H1 (cell line): ENCODE results near the gene FBXO8.

ENCODE experiments used
- CBX8 ChIP-seq: fragments of 300-800, 300-1000 bp; sonication (generic); IDR thresholded peaks from 2 replicates; pipeline ENCODE4 v1.7.1; 2016; ENCODE audit warnings: low read depth, low read length, borderline replicate concordance
- CEBPB ChIP-seq: IDR thresholded peaks from 2 replicates; pipeline ENCODE4 v1.6.1; 2012; ENCODE audit warnings: low read depth, low read length
- CREB1 ChIP-seq: IDR thresholded peaks from 2 replicates; pipeline ENCODE4 v1.6.1; 2012; ENCODE audit warnings: inconsistent platforms
- CTCF ChIP-seq, 3 experiments: IDR thresholded peaks; 1 replicate in 2 of 3; 2 replicates in 1 of 3; pipeline versions ENCODE4 v1.5.1 to v1.6.1; 2011; ENCODE audit warnings: low read length in 3 of 3, mild to moderate bottlenecking in 3 of 3, inconsistent platforms in 2 of 3, low read depth in 1 of 3, moderate library complexity in 1 of 3; ENCODE audit not compliant: insufficient read depth in 1 of 3; ENCODE audit errors: control extremely low read depth in 1 of 3
- EZH2 ChIP-seq: fragments of 200-600 bp; sonication (generic); IDR thresholded peaks from 2 replicates; pipeline ENCODE4 v1.7.1; 2012; ENCODE audit warnings: low read depth, mild to moderate bottlenecking, moderate library complexity, low read length, inconsistent platforms; ENCODE audit not compliant: severe bottlenecking
- GTF2F1 ChIP-seq: IDR thresholded peaks from 2 replicates; pipeline ENCODE4 v1.6.1; 2012; ENCODE audit warnings: low read depth, low read length, improper control_type of control experiment, borderline replicate concordance
- MAFK ChIP-seq: IDR thresholded peaks from 2 replicates; pipeline ENCODE4 v1.6.1; 2012; ENCODE audit warnings: low read depth, mild to moderate bottlenecking, improper control_type of control experiment, low read length
- PHF8 ChIP-seq: fragments of 200-600 bp; sonication (generic); conservative IDR thresholded peaks from 2 replicates; pipeline ENCODE4 v1.7.1; 2012; ENCODE audit warnings: low read depth, mild to moderate bottlenecking, inconsistent platforms, low read length, moderate library complexity
- RAD21 ChIP-seq, 2 experiments: IDR thresholded peaks in 1 of 2; conservative IDR thresholded peaks in 1 of 2; 2 replicates each; pipeline ENCODE4 v1.6.1; 2011; ENCODE audit warnings: low read depth in 2 of 2, low read length in 2 of 2, improper control_type of control experiment in 1 of 2, inconsistent platforms in 1 of 2, mild to moderate bottlenecking in 1 of 2, moderate library complexity in 1 of 2
- SP1 ChIP-seq: IDR thresholded peaks from 2 replicates; pipeline ENCODE4 v1.6.1; 2011; ENCODE audit warnings: low read depth, low read length
- ZNF274 ChIP-seq: IDR thresholded peaks from 2 replicates; pipeline ENCODE4 v1.7.0; 2012; ENCODE audit warnings: low read length, borderline replicate concordance; ENCODE audit errors: extremely low read depth

- TF ChIP-seq CTCF (IDR thresholded peaks at IDR 0.05; ENCODE audit: control extremely low read depth in 1 of 3, insufficient read depth in 1 of 3, low read depth in 1 of 3, low read length in 3 of 3) (no peak), EZH2 (no peak), CEBPB (no peak), SP1 (no peak), GTF2F1 (no peak), CREB1 (no peak), ZNF274 (no peak), MAFK (no peak), CBX8 (no peak), PHF8 (no peak), RAD21 (IDR thresholded peaks at IDR 0.05 in 1 of 2, conservative IDR thresholded peaks at IDR 0.05 in 1 of 2; ENCODE audit: low read depth in 2 of 2, low read length in 2 of 2) (no peak)
Measured at GRCh38 chr4:174262624-174263444, 20.6 kb downstream of the FBXO8 start.
